ELF-1 (cell line): Measurements from ENCODE around the gene DCAF6.

Experiments
- DNase-seq: peaks from one replicate; pipeline ENCODE4 v3.0.0-alpha.2; 2016; ENCODE audit warnings: low read depth, low spot score

The DCAF6 gene

DNA sequence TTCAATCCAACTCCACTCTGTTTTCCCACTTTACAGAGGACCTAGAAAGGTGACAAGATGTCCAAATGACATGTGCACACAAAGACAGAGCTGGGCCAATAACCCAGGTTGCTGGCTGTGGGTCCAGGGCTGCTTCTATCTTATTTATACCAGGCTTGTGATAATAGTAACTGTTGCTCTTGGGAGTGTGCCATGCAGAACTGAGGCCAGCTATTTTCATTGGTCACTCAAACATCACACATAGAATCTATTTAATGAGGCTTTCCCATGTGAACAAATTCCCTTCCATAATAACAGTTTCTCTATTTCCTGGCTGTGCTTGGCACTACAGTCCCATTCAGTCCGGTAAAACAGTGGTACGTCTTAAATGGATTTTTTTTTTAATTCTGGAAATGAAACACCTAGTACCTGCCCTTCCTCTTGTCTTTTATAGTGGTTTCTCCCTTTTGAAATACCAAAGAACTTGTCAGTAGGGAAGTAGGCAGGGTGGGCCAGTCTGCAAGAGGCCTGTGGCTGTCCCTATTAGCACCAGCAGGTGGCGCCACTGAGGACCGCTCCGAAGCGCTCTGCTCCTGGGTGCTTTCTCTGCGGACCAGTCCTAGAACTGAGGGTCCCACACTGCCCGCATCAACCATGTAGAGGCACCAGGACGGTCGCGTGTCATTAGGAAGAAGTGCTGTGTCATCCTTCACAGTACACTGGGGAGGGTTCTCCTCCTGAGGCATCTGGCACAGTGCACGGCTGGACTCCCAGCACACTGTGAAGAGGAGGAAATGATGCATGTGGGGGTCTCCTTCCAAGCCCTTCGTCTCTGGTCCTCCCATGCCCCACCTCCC lies 148.1 kb downstream of the DCAF6 start:
- peak; percentile 87 for DNase-seq

DNA sequence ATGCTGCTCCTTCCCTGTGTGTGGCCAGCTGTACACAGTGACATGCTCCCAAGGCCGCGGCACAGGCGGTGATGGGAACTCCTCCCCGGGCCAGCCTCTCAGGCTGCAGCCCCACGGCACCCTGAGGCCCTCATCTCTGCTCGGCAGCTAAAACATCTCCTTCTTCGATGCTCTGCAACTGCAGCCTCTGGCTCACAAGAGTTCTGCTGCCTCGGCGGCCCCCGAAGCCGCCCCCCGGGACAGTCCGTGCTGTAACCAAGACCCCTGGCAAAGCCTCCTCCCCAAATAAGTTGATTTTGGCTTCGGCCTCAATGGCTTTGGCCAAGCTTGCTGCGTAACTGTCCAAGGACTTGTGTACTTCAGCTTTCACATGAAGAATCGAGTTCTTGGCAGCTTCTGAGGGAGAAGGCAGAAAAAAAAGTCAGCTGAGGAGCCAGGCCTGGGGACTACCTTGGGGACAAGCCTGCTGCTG lies 149.0 kb downstream of the DCAF6 start:
- no peak for DNase-seq

DNA sequence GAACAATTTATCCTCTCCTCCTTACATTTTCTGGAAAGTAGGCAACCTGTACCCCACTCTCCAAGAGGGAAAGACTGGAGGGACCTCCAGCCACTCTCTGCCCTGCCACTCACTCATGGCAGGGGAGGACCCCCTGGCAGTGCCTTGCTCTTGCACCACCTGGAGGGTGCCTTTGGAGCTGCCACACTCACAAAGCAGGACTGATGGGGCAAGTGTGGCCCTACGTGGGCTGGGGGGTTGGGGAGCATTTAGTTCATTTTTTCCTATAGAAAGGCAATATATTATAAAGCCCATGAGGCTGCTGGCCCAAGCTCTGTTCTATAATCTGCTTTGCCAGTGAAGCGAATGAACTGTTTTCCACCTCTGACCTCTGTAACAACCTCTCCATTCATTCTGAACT lies 150.0 kb downstream of the DCAF6 start:
- no peak for DNase-seq

DNA sequence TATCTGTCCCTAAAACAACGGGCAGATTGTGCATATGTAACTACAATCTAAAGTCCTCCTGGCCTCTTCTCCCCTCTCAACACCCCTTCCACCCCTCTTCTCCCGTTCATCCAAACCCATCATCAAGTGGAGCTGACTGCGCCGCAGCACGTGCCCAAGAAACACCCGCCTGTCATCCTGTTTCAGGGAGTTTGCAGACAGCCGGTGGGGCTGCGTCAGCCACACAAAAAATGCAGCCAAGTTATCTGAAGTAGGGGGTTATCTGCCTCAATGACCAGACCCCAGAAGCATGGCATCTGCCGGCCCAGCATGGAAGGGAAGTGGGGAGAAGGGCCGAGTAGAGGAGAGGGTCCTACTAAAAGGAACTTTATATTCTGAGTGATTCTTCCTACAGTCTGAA lies 151.2 kb downstream of the DCAF6 start:
- no peak for DNase-seq

DNA sequence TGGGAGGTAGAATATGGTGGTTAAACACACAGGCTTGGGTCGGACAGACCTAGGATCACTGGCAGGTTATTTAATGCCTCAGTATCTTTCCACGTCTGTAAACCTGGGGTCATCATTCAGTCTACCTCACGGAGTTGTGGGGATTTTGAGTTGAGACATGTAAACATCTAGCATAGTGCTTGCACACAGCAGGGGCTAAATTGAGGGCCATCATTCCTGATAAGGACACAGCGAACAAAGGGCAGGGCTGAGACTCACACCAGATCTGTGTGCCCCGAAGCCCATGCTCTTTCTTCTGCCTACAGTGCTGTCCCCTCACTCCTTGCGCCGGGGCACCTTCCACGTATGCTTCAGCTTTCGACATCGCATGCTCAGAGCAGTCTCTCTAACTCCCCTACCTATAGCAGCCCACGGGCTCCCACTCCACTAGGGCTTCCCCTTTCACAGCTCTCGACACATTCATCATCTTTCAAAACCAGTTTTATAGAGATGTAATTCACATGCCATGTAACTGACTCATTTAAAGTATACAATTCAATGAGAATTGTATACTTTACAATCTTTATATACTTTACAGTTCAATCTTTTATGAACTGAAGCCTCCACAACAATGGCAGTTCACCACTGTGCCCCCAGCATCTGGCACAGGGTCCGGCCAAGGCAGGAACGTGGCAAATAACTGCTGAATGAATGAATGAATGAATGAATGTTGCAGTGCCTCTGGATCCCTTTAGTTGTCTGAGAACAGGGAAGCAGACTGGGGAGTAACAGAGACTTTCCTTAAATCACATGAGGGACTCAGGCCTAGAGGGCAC lies 152.2 kb downstream of the DCAF6 start:
- no peak for DNase-seq

DNA sequence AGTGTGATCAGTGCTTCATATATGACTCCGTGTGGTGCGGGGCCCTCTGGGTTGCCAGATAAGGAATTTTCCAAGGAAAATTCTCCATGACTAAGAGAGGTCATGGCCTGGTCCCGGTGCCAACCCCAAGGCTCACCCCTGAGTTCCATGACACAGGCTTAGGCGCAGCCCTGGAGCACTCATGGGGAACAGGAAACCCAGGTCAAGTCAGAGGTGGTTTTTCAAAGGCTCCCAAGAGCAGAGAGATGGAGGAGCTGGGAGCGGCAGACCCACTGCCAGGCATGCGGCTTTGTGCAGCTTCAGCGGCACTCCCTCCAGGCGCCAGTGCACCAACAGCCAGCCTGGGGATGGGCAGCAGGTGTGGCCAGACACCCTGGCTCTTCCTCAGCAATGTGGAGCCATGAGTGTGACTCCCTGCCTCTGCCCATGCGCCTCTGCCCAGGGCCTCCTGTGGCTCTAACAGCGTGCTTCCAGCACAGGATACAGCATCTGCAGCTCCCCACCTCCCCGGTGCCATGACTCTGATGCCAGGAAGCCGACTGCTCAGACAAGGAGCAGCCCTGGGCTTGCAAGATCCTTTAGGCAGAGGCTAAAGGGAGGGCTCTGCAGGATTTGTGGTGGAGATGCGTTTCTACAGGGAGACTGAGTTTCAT lies 153.0 kb downstream of the DCAF6 start:
- no peak for DNase-seq

DNA sequence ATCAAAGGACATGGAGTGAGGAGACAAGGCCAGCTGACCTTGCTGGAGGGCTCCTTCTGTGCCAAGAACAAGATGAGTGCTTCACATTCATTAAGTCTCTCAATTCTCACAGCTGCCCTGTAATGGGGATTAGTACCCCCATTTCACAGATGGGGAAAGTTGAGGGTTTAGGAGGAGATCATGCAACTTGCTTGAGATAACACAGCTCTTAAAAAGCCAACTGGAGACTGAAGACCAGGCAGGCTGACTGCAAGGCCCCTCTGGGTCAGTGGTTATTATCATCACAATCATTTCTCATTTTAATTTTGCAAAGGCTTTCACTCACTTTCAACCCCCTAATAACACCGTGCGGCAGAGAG lies 153.5 kb downstream of the DCAF6 start:
- DNase-seq = no peak

DNA sequence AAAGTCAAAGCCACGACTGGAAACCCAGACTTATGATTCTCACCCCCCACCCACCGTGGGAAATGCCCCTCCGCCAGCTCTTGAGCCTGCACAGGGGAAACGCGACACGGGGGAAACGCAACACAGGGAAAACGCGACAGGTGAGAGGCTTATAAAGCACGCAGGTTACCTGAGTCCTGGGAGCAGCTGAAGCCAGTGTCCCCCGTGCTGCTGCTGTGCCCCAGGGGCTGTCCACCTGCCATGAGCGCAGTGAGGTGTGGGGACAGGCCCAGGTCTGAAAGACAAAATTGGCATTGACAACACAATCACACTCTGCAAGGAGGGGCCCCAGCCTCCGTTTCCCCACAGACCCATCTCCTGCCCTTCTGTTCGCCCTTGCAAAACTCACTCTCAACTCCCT lies 153.9 kb downstream of the DCAF6 start:
- no peak for DNase-seq

DNA sequence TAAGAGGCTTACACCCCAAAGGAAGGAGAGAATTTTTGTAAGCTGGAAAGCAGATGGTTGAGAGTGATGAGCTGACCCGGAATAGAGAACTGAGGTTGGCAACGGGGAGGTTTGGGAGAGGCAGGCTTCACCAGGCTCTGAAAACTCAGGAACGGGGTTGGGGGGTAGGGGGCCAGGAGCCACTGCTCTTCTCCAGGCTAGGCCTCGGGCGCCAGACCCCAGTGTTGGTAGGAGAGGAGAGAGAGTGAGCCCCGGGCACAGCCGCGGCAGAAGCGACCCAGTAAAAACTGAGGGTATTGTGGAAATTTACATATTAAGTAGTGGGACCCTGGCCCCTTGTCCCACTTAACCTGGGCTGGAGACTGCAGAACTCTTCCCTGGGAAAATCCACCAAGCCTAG lies 154.6 kb downstream of the DCAF6 start:
- no peak for DNase-seq

DNA sequence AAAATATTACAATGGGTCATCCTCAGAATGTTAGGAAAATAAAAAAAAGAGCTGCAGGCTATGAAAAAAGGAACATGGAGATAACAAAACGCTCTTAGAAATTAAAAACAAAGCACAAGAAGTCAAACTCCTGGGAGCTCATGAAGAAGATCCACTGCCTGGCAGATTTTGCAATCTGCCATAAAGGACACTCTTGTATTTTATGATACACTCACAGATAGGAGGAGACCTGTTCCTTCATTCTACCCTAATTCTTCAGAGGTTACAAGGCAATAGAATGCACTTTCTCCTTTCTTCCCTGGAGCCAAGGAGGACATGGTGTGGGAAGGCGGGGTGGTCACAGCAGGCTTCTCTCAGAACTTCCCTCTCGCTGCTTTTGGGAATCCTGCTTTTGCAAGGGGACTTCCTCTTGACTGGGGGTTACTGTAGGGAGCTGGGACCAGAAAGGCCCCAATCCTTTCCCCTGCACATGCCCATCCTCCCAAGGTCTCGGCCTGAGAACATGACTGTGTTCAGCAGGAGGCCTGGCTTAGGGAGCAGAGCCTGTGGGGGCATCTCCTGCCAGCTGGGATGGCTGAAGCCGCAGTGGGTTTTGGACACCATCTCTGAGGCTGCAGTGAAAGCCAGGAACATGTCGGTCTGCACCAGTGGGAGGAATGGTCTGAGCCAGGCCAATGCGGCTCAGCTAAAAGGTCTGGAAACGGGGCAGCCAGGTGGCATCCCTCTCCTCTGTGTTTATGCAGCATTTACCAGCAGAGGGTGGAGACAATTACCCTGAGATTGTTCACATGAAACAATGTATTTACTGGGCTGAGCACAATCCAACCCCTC lies 155.5 kb downstream of the DCAF6 start:
- DNase-seq = no peak

DNA sequence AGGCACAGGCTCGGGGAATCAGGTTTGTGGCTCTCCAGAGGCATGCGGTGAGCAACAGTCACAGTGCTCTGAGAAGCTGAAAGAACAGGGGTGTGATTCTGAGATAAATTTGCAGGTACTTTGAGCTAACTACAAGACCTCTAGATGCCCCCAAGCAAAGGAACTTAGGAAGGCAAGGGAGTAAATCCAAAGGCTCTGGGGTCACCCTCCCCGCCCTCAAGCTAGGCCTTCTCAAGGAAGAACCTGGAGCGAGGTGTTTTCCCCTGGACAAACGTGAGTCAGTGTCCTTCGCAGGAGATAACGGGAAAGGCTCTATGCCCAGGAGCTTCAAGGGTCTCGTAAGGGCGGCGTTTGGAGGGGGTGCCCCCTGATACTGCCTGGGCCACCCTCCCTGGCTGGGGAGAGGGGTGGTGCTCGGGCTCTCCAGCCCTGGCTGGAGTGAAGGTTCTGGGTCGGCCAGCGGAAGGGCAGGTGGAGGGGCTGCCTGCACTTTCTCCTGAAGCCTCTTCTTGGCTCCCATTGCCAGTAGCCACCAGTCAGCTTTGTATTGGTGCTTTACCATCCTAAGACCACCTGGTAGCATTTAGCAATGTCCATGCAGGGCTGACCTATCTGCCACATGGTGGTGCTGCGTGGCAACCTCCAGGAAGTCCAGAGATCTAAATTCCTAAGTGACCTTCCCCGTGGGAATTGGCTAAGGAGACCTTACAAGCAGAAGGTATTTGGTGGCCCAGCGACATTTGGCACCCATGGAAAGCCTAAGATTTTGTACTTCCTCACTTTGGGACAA lies 156.3 kb downstream of the DCAF6 start:
- peak; percentile 39 for DNase-seq

DNA sequence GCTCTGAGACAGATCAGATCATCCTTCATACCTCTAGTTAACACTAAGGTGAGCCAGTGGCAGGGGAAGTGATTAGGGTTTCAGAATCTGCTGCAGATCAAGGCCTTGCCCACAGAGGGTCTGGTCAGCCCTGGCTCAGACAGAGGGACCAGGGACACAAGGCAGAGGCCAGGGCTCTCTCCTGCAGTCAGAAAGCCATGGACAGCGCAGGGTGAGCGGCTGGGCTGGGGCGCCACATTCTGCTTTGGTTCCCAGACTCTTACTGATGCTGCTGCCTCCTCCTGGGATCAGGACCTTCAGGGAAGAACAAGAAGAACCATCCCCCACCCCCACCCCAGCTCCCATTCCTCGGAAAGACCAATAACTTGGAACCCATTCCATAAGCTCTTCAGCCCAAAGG lies 157.1 kb downstream of the DCAF6 start:
- DNase-seq = no peak

DNA sequence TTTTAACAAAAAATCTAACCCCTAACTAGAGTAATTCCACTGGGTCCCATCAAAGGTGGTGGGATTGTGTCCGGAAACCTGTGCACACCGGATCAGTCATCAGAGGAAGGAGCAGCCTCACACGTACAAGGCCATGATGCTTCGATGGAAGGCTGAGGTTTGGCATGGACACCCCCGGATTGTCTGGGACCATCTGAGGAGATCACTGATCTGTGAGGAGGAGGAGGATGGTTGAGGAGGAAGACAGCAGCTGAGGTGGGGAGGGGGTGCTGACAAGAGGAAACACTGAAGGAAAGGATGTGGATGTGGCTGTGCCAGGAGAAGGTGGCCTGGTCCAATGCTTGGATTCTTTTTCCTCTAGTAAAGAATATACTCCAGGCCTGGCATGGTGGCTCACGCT lies 159.0 kb downstream of the DCAF6 start:
- no peak for DNase-seq

DNA sequence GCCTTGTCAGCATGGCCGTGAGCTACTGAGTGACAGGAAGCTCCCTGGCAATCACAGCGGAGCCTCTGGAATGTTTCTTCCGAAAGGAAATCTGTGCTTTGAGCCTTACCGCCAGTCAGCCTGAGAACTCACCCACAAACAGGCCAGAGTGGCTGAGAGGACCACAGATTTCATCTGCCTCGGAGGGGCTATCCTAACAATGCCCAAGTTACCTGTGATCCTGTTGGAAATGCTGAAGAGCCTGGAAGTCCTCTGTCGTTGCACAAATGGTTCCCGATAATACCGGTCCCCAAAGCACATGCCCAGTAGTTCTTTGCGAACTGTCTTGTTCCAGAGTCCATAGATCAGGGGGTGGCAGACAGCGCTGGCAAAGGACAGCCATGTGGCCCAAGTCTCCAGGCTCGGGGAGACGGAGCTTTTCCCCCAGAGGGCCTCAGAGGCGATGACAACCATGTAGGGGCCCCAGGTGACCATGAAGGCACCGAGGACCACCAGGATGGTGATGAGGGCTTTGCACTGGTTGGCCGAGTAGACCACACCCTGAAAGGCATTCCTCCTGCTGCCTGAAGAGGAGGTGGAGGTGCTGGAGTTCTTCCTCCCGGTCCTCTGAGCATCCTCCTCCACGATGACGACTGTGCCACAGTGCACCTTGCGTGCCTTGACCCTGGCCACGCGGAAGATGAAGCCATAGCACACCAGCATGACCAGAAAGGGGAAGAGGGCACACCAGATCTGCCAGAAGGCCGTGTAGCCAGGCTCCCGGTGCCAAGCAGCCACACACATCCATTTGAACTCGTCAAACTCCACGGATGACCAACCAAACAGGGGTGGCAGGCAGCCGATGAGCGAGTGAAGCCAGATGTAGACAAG lies 160.0 kb downstream of the DCAF6 start:
- DNase-seq = no peak

DNA sequence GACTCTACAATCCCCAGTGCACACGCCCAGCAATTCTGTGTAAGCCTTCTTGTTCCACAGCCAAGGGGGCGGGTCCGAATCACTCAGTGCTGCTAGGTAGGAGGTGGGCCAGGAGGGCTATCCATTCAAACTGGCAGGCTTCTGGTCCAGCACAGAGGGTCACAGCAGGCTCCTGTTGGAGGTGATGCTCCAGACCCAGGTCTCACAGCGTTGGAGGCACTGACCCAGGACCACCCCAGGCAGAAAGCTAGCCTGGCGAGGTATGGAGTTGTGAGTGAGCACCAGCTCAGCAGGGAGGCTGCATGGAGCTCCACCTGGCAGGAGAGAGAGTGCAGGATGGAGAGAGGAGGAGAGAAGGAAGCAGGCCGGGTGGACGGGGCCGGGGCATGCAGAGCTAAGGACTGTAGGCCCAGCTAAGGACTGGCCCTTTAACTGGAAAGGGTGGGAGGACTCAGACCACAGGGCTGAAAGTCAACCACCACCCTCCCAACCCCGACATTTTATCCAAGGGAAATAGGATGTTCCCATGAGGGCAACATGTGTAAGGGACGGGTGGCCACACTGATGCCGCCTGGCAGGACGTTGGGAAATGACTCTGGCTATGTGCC lies 161.5 kb downstream of the DCAF6 start:
- no peak for DNase-seq

DNA sequence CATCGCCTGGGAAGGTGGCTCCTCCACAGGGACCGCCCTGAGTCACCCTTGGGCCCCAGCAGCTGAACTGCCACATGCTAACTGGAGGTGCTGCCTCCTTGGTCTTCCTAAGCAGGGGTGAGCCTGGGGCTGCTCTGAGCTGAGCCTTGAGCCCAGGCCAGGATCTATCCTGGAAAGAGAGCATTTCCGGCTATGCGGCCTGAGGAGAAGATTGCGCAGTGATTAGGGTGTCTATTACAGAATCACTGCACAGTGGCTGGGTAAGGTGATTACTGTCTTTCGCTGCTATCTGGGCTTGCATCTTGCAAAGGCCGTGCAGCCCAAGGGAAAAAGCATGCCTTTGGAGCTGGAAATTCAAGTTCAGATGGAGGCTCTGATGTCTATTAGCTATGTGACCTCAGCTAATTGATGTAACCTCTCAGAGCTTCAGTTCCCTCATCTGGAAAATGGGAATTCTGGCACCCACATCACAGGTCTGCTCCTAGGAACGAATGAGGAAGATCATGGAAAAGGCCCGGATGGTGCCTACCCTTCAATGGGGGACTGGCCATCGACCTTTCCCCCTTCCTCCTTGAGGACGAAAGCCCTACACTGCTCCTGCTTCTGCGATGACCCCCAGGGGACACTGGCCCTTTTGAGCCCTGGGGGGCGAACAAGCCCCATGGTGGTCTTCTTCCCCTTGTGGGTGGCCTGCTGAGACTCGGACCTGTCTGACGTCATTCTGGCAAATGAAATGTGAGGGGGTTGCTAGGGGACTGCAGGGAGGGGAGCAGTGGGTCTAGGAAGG lies 162.2 kb downstream of the DCAF6 start:
- no peak for DNase-seq

DNA sequence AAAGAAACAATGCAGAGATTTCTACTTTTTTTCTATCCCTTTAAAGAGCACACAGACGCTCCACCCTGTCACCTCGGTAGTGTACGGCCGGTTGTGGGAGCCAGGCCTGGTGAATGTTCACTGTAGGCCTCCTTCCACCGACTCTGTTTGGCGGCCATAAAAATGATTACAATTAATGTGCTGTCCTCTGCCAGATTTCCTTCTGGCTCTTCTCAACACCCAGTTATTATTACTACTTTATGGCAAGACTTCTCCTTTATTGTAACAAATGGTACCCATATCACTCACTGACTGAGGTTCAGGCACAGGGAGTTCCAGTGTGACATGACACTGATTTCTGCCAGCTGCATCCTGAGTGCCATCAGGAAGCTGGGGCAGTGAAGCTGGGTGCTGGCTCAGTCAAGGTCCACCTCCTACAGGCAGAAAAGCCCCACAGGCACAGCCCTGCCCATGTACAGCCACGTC lies 162.9 kb downstream of the DCAF6 start:
- no peak for DNase-seq

DNA sequence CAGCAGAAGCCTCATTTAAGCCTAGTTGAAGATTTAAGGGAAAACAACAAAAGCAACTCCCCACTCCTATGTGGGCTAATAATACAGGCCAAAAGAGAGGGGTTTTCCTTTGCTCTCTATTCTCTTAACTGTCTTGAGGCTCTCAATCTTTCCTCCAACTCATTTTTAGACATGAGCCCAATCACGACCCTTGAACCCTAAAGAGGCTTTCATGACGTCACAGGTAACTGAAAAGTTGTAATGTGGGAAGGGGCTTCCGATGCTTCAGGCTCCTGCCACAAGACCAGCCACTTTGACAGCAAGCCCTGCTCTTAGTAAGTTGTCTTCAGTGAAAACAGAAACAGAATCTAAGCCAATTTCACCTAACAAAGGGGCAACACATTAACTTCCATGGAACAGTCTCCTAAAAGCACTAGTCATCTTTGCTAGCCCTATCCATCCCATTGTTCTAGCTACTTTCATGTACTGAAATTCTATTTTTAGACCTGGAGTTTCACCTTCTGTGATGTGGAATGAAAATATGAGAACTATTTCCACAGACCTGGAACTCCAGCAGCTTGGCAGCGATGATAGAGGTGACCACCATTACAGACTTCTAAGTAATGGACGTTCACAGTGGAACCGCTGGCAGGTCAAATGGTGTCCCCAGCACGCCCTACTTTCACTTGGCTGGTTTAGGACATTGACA lies 164.0 kb downstream of the DCAF6 start:
- no peak for DNase-seq
